Activated naive CD8-positive, alpha-beta T cell treated with anti-CD3 and anti-CD28 coated beads for 36 hours (primary cell): ENCODE data around the gene PDE4D. TPM values are rescaled to one million over a fixed set of nuclear protein-coding genes. Genes with fewer than 3 reads are reported as not detected.

Source experiments
- DNase-seq: peaks from one replicate; pipeline ENCODE4 v3.0.0; 2021
- H3K27ac Mint-ChIP-seq: one replicate; pipeline ENCODE4 v1.8.0; 2022; ENCODE audit warnings: mild to moderate bottlenecking, moderate library complexity, mixed read lengths
- H3K27me3 Mint-ChIP-seq: one replicate; pipeline ENCODE4 v1.8.0; 2022; ENCODE audit warnings: mild to moderate bottlenecking, mixed read lengths
- H3K36me3 Mint-ChIP-seq: one replicate; pipeline ENCODE4 v1.8.0; 2021; ENCODE audit warnings: mild to moderate bottlenecking, mixed read lengths
- H3K4me1 Mint-ChIP-seq: one replicate; pipeline ENCODE4 v1.8.0; 2021; ENCODE audit warnings: mixed read lengths
- H3K4me3 Mint-ChIP-seq: one replicate; pipeline ENCODE4 v1.8.0; 2022; ENCODE audit warnings: mild to moderate bottlenecking, moderate library complexity, mixed read lengths
- H3K9me3 Mint-ChIP-seq: one replicate; pipeline ENCODE4 v1.8.0; 2022; ENCODE audit warnings: mixed read lengths
- total RNA-seq, 2 experiments: library from RNA; stranded (reverse); gene quantifications; one replicate each; pipeline ENCODE4 v1.2.3, GENCODE V29; 2021

Gene PDE4D
- total RNA-seq, 2 experiments from 2014 or later = 40.7 TPM

DNA sequence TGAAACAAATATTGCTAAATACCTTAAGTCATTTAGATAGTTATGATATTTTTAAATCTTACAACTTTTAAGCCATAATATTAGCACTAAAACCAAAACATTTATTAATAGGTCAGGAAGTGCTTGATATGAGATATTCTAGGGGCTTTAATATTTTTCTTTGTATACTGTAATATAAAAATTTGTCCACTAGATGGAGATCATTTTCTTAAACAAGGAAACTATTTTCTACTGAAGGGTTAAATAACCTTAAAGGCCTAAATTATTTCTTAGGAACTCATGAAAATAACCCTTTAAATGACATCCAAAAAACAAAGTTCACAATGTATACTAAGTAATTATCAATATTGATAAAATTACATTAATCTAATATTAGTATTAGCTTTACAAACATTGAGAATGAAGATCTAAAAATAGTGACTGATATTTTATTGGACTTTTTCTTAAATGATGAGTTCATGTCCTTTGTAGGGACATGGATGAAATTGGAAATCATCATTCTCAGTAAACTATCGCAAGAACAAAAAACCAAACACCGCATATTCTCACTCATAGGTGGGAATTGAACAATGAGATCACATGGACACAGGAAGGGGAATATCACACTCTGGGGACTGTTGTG, 675.0 kb downstream of the PDE4D start:
- Mint-ChIP-seq H3K27me3 (peaks cover 17% of the 10 kb centered on the region), H3K4me1 (no peaks in the 10 kb centered on the region), H3K36me3 (no peaks in the 10 kb centered on the region), H3K27ac (no peak overlapping the region), H3K4me3 (no peak overlapping the region), H3K9me3 (no peaks in the 10 kb centered on the region)
- no peak for DNase-seq

- no peak overlapping the region for H3K27ac Mint-ChIP-seq
- no peaks in the 10 kb centered on the region for H3K36me3 Mint-ChIP-seq
- H3K4me1 Mint-ChIP-seq = no peaks in the 10 kb centered on the region
- H3K4me3 Mint-ChIP-seq = no peak overlapping the region
- no peaks in the 10 kb centered on the region for H3K9me3 Mint-ChIP-seq
- H3K27me3 Mint-ChIP-seq = peaks cover 23% of the 10 kb centered on the region
- DNase-seq = no peak
Measured at GRCh38 chr5:59216841-59217240, 676.7 kb downstream of the PDE4D start.

- Mint-ChIP-seq H3K9me3 (no peaks in the 10 kb centered on the region), H3K27ac (no peak overlapping the region), H3K4me3 (no peak overlapping the region), H3K27me3 (peaks cover 23% of the 10 kb centered on the region), H3K4me1 (no peaks in the 10 kb centered on the region), H3K36me3 (no peaks in the 10 kb centered on the region)
- DNase-seq = no peak
Measured at GRCh38 chr5:59212596-59212995, 680.9 kb downstream of the PDE4D start.

GRCh38 chr5:59209758-59210359, 683.7 kb downstream of the PDE4D start:
- no peak for DNase-seq
- H3K4me3 Mint-ChIP-seq = no peak overlapping the region
- peaks cover 15% of the 10 kb centered on the region for H3K27me3 Mint-ChIP-seq
- H3K4me1 Mint-ChIP-seq = no peaks in the 10 kb centered on the region
- H3K27ac Mint-ChIP-seq = no peak overlapping the region
- no peaks in the 10 kb centered on the region for H3K9me3 Mint-ChIP-seq
- no peaks in the 10 kb centered on the region for H3K36me3 Mint-ChIP-seq

DNA sequence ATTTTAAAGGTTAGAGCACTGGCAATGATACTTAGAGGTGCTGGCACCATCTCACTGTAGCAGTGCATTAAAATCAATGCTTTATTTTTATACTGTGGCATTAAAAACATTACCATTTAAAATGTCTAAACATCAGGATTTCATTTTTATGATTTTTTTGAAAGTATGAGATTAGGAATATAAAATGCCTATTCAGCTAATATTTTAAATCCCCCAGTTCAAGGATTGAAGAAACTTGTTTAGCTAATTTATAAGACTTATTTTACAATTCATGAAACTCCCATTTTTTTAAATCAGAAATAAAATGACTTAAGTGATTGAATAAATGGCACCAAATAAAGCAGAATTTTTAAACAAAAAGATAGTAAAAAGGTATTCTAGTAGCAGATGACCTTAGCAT, 685.1 kb downstream of the PDE4D start:
- H3K9me3 Mint-ChIP-seq = no peaks in the 10 kb centered on the region

GRCh38 chr5:59207401-59207800, 686.1 kb downstream of the PDE4D start:
- no peaks in the 10 kb centered on the region for H3K27me3 Mint-ChIP-seq
- no peaks in the 10 kb centered on the region for H3K36me3 Mint-ChIP-seq
- H3K9me3 Mint-ChIP-seq = no peaks in the 10 kb centered on the region
- no peak overlapping the region for H3K4me3 Mint-ChIP-seq
- H3K27ac Mint-ChIP-seq = no peak overlapping the region
- H3K4me1 Mint-ChIP-seq = no peaks in the 10 kb centered on the region
- DNase-seq = no peak

More for the DNA sequence above, 685.1 kb downstream of the PDE4D start:
- no peak overlapping the region for H3K4me3 Mint-ChIP-seq
- no peak overlapping the region for H3K27ac Mint-ChIP-seq
- peaks cover 6% of the 10 kb centered on the region for H3K27me3 Mint-ChIP-seq
- H3K4me1 Mint-ChIP-seq = no peaks in the 10 kb centered on the region
- DNase-seq = no peak
- no peaks in the 10 kb centered on the region for H3K36me3 Mint-ChIP-seq

GRCh38 chr5:59206132-59206581, 687.4 kb downstream of the PDE4D start:
- DNase-seq = no peak
- no peaks in the 10 kb centered on the region for H3K27me3 Mint-ChIP-seq
- no peaks in the 10 kb centered on the region for H3K9me3 Mint-ChIP-seq
- no peak overlapping the region for H3K4me3 Mint-ChIP-seq
- H3K27ac Mint-ChIP-seq = no peak overlapping the region
- no peaks in the 10 kb centered on the region for H3K36me3 Mint-ChIP-seq
- no peaks in the 10 kb centered on the region for H3K4me1 Mint-ChIP-seq

DNA sequence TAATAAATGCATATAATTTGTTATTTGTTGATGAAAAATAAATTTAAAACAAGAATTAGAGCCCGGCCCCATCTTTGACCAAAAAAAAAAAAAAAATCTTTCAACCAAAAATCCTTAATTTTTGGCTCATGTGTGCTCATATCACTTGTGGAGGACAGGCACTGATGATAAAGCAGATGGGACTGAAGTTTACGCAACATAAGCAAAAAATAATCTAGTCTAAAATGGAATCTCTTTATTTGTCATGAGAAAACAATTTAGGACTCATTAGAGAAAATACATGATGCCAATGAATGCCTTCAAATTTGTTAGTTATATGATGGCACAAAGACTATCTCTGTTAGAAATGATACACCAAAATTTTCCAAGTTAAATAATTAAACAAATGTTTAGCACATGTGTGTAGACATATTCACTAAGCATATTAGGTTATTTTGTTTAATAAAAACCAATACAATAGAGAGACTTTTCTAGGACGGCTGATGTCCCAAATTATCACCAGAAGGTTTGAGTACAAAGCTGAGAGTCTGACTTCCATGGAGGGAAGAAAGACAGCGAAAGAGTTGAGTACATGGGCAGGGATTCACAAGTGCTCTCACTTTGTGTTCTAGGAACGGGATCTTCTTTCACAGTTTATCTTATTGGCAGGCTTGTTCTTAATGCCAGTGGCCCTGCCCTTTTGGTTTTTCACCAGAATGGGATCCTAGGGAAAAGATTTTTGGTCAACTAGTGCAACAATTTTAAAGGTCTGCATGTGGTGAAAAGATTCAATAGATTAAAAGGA, 689.2 kb downstream of the PDE4D start:
- no peak overlapping the region for H3K4me3 Mint-ChIP-seq

GRCh38 chr5:59199868-59200267, 693.7 kb downstream of the PDE4D start:
- no peaks in the 10 kb centered on the region for H3K36me3 Mint-ChIP-seq
- H3K27ac Mint-ChIP-seq = no peak overlapping the region
- no peak for DNase-seq
- peaks cover 3% of the 10 kb centered on the region for H3K4me1 Mint-ChIP-seq
- H3K27me3 Mint-ChIP-seq = no peaks in the 10 kb centered on the region
- H3K4me3 Mint-ChIP-seq = no peak overlapping the region
- H3K9me3 Mint-ChIP-seq = no peaks in the 10 kb centered on the region

More for the DNA sequence above, 689.2 kb downstream of the PDE4D start:
- Mint-ChIP-seq H3K27me3 (no peaks in the 10 kb centered on the region), H3K36me3 (no peaks in the 10 kb centered on the region), H3K4me1 (no peaks in the 10 kb centered on the region), H3K27ac (no peak overlapping the region), H3K9me3 (no peaks in the 10 kb centered on the region)
- DNase-seq = no peak

GRCh38 chr5:59198832-59199231, 694.7 kb downstream of the PDE4D start:
- no peak overlapping the region for H3K4me3 Mint-ChIP-seq
- no peaks in the 10 kb centered on the region for H3K36me3 Mint-ChIP-seq
- no peak for DNase-seq
- no peaks in the 10 kb centered on the region for H3K9me3 Mint-ChIP-seq
- no peak overlapping the region for H3K27ac Mint-ChIP-seq
- peaks cover 3% of the 10 kb centered on the region for H3K4me1 Mint-ChIP-seq
- no peaks in the 10 kb centered on the region for H3K27me3 Mint-ChIP-seq

DNA sequence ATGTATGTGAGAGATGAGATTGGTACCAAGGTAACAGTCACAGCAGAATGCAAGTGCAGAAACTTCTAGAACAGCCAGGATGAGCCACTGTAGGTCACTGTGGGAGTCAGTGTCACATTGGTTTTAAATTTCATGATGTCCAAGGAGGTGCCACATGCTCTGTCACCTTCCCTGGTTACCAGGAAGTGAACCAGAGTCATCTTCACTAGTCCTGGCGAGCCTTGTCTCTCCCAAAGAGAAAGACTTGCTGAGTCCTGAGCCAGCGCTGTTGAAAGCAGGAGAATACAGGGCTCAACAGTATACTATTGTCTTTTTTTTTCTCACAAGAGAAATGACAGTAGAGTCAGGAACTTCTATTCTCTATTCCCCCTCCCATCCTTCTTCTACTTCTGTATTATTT, 695.2 kb downstream of the PDE4D start:
- Mint-ChIP-seq H3K27ac (no peak overlapping the region), H3K9me3 (no peaks in the 10 kb centered on the region), H3K4me3 (no peak overlapping the region), H3K27me3 (no peaks in the 10 kb centered on the region), H3K36me3 (no peaks in the 10 kb centered on the region), H3K4me1 (peaks cover 3% of the 10 kb centered on the region)
- no peak for DNase-seq

DNA sequence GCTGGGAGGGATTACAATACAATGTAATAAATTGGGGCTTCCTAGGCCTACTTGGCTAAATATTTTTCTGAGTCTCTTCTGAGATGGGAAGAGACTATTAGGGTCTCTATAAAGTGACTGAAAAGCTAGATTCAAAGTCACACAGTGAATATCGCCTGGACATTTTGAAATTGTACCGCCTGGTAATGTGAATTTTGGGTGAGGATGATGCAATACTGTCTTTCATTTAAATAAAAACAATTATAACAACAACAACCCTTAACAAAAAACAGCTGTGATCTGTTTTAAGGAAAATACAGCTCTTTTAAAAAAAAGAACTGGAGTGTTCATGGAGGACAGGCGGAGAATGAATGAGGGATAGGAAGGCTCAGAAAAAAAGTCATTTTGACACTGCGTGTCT, 695.6 kb downstream of the PDE4D start:
- H3K27ac Mint-ChIP-seq = no peak overlapping the region

GRCh38 chr5:59193616-59194319, 699.8 kb downstream of the PDE4D start:
- no peak overlapping the region for H3K4me3 Mint-ChIP-seq
- no peaks in the 10 kb centered on the region for H3K9me3 Mint-ChIP-seq
- H3K4me1 Mint-ChIP-seq = peaks cover 3% of the 10 kb centered on the region
- H3K27me3 Mint-ChIP-seq = peaks cover 11% of the 10 kb centered on the region
- DNase-seq = no peak
- H3K36me3 Mint-ChIP-seq = no peaks in the 10 kb centered on the region
- H3K27ac Mint-ChIP-seq = no peak overlapping the region

More for the DNA sequence above, 695.6 kb downstream of the PDE4D start:
- no peak overlapping the region for H3K4me3 Mint-ChIP-seq
- peaks cover 3% of the 10 kb centered on the region for H3K4me1 Mint-ChIP-seq
- H3K27me3 Mint-ChIP-seq = no peaks in the 10 kb centered on the region
- no peaks in the 10 kb centered on the region for H3K9me3 Mint-ChIP-seq
- H3K36me3 Mint-ChIP-seq = no peaks in the 10 kb centered on the region
- no peak for DNase-seq

DNA sequence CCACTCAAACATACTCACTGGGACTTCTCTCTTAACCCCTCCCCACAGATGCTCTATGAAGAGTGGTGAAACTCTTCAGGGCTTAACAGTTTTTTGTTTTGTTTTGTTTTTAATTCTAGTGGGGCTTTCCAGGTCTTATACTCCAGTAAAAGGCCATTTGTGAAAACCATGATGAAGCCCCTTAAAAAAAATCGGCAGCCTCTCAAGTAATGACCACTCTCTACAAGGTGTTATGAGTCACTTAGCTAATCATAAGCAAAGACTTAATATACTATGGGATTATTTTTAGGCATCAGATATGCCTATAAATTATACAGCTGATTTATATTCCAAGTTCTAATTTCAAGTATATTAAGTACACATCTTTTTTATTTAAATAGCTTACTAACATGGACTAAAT, 702.8 kb downstream of the PDE4D start:
- peaks cover 22% of the 10 kb centered on the region for H3K27me3 Mint-ChIP-seq
- DNase-seq = no peak
- peaks cover 7% of the 10 kb centered on the region for H3K4me1 Mint-ChIP-seq
- no peak overlapping the region for H3K4me3 Mint-ChIP-seq
- no peak overlapping the region for H3K27ac Mint-ChIP-seq
- no peaks in the 10 kb centered on the region for H3K36me3 Mint-ChIP-seq
- no peaks in the 10 kb centered on the region for H3K9me3 Mint-ChIP-seq
